HG02981 (cell line): ENCODE measurements around the gene AFAP1L2.
"Not testable (repeated sequence)": the region's sequence is repeated elsewhere in the genome, so short reads cannot be mapped to it uniquely, and the experiment has no call there.

Source experiments
- ATAC-seq: cut with Tn5 transposase; IDR thresholded peaks from one replicate; pipeline ENCODE4 v1.9.1; 2021; ENCODE audit warnings: mild to moderate bottlenecking, moderate library complexity; ENCODE audit not compliant: unreplicated experiment

AFAP1L2 gene

GRCh38 chr10:114363745-114364454, 40.4 kb downstream of the AFAP1L2 start:
- no peak for ATAC-seq

- no peak for ATAC-seq
Observed at GRCh38 chr10:114362826-114363355, 41.4 kb downstream of the AFAP1L2 start.

GRCh38 chr10:114359953-114360345, 44.4 kb downstream of the AFAP1L2 start:
- ATAC-seq = no peak

- ATAC-seq = no peak
Observed at GRCh38 chr10:114359041-114359952, 45.0 kb downstream of the AFAP1L2 start.

GRCh38 chr10:114357515-114357996, 46.7 kb downstream of the AFAP1L2 start:
- ATAC-seq = no peak

- no peak for ATAC-seq
Observed at GRCh38 chr10:114356751-114357514, 47.4 kb downstream of the AFAP1L2 start.

- no peak for ATAC-seq
Observed at GRCh38 chr10:114356126-114356525, 48.2 kb downstream of the AFAP1L2 start.

- no peak for ATAC-seq
Observed at GRCh38 chr10:114353383-114353782, 50.9 kb downstream of the AFAP1L2 start.

- ATAC-seq = no peak
Observed at GRCh38 chr10:114352653-114353298, 51.5 kb downstream of the AFAP1L2 start.

- ATAC-seq = no peak
Observed at GRCh38 chr10:114350751-114351150, 53.6 kb downstream of the AFAP1L2 start.

- ATAC-seq = no peak
Observed at GRCh38 chr10:114349522-114350215, 54.6 kb downstream of the AFAP1L2 start.

GRCh38 chr10:114349071-114349470, 55.2 kb downstream of the AFAP1L2 start:
- not testable (repeated sequence) for ATAC-seq

- ATAC-seq = no peak
Observed at GRCh38 chr10:114347791-114348190, 56.5 kb downstream of the AFAP1L2 start.

GRCh38 chr10:114347241-114347640, 57.1 kb downstream of the AFAP1L2 start:
- no peak for ATAC-seq

- ATAC-seq = no peak
Observed at GRCh38 chr10:114346176-114347031, 57.9 kb downstream of the AFAP1L2 start.

- ATAC-seq = no peak
Observed at GRCh38 chr10:114345701-114346100, 58.6 kb downstream of the AFAP1L2 start.

- ATAC-seq = no peak
Observed at GRCh38 chr10:114343623-114344505, 60.4 kb downstream of the AFAP1L2 start.

- no peak for ATAC-seq
Observed at GRCh38 chr10:114342976-114343375, 61.3 kb downstream of the AFAP1L2 start.
